WTC11 (cell line): ENCODE measurements around the gene GPAT3. TPM values are rescaled to one million over a fixed set of nuclear protein-coding genes. Genes with fewer than 3 reads are reported as not detected.
A peak's percentile ranks its signal among the peaks of the same experiment; 100 is the strongest.

ENCODE experiments used
- ATAC-seq: fragments of 200-7000 bp; cut with Tn5 transposase; 2 replicates; pipeline ENCODE4 v1.10.0; 2021; ENCODE audit warnings: mild to moderate bottlenecking, moderate library complexity
- CTCF ChIA-PET: fragments of 300-600 bp; sonication (Branson Sonifier 250); formaldehyde crosslinking; loops from one replicate; lab custom pipeline; 2021; ENCODE audit warnings: antibody characterized with exemption; lab: Charles Lee
- POLR2A ChIA-PET: fragments of 350-600 bp; sonication (Branson Sonifier 250); formaldehyde crosslinking; loops from one replicate; lab custom pipeline; 2021; ENCODE audit warnings: antibody characterized with exemption; lab: Charles Lee
- DNase-seq: peaks from one replicate; pipeline ENCODE4 v3.0.0; 2021; ENCODE audit warnings: low spot score
- H3K27ac Mint-ChIP-seq: 2 replicates; pipeline ENCODE4 v1.8.0; 2021; ENCODE audit warnings: mixed read lengths
- H3K27me3 Mint-ChIP-seq: 2 replicates; pipeline ENCODE4 v1.8.0; 2021; ENCODE audit warnings: low read depth, mild to moderate bottlenecking, moderate library complexity, mixed read lengths
- H3K36me3 Mint-ChIP-seq: 2 replicates; pipeline ENCODE4 v1.8.0; 2021; ENCODE audit warnings: mixed read lengths
- H3K4me1 Mint-ChIP-seq: 2 replicates; pipeline ENCODE4 v1.8.0; 2022; ENCODE audit warnings: mixed read lengths
- H3K4me3 Mint-ChIP-seq: 2 replicates; pipeline ENCODE4 v1.8.0; 2021; ENCODE audit warnings: mild to moderate bottlenecking, moderate library complexity, mixed read lengths
- H3K9me3 Mint-ChIP-seq: 2 replicates; pipeline ENCODE4 v1.8.0; 2021; ENCODE audit warnings: mixed read lengths
- AR ChIP-seq: fragments of 250-450 bp; sonication (Bioruptor Pico); IDR thresholded peaks from 2 replicates; pipeline ENCODE4 v1.9.0; 2021; ENCODE audit warnings: mild to moderate bottlenecking
- CTCF ChIP-seq: fragments of 200-600 bp; IDR thresholded peaks from 2 replicates; pipeline ENCODE4 v1.8.0; 2022; ENCODE audit warnings: antibody characterized with exemption
- ESRRA ChIP-seq: sonication (generic); formaldehyde crosslinking; IDR thresholded peaks from 2 replicates; pipeline ENCODE4 v1.8.1; 2022; ENCODE audit warnings: mild to moderate bottlenecking, missing genetic modification reagents, borderline replicate concordance
- HMGXB4 ChIP-seq: sonication (generic); formaldehyde crosslinking; IDR thresholded peaks from 2 replicates; pipeline ENCODE4 v1.8.1; 2023; ENCODE audit warnings: mild to moderate bottlenecking, moderate library complexity, missing genetic modification reagents
- NFATC4 ChIP-seq: fragments of 250-450 bp; sonication (Bioruptor Pico); IDR thresholded peaks from 2 replicates; pipeline ENCODE4 v1.9.0; 2021; ENCODE audit warnings: mild to moderate bottlenecking
- NFE2L1 ChIP-seq: sonication (generic); formaldehyde crosslinking; IDR thresholded peaks from 2 replicates; pipeline ENCODE4 v1.8.1; 2023; ENCODE audit warnings: missing genetic modification reagents
- ZNF232 ChIP-seq: sonication (generic); formaldehyde crosslinking; IDR thresholded peaks from 2 replicates; pipeline ENCODE4 v1.8.0; 2022; ENCODE audit warnings: mild to moderate bottlenecking, missing genetic modification reagents
- ZNF532 ChIP-seq: fragments of 250-450 bp; sonication (Bioruptor Pico); IDR thresholded peaks from 2 replicates; pipeline ENCODE4 v1.9.0; 2021; ENCODE audit warnings: mild to moderate bottlenecking, borderline replicate concordance
- ZSCAN18 ChIP-seq: fragments of 250-450 bp; sonication (Bioruptor Pico); IDR thresholded peaks from 2 replicates; pipeline ENCODE4 v2.1.2; 2022; ENCODE audit warnings: mild to moderate bottlenecking, moderate library complexity
- total RNA-seq: library from RNA; stranded (reverse); gene quantifications from 3 replicates; pipeline ENCODE4 v1.2.3, GENCODE V29; 2021

The GPAT3 gene
- total RNA-seq, 1 experiment from 2014 or later: 1.3 TPM

GRCh38 chr4:83631066-83631465 lies 95.2 kb downstream of the GPAT3 start (continued):
- TF ChIP-seq ZSCAN18 (CRISPR knock-in tag): no peak
- no peak for TF ChIP-seq ZNF232

- TF ChIP-seq NFATC4 (CRISPR knock-in tag): no peak
- no peak for TF ChIP-seq ZSCAN18 (CRISPR knock-in tag)
- no peak for TF ChIP-seq HMGXB4 (CRISPR knock-in tag)
- no peak for TF ChIP-seq AR
- TF ChIP-seq NFE2L1 (CRISPR knock-in tag): no peak
- DNase-seq (no peak), ATAC-seq (no peak)
- Mint-ChIP-seq H3K36me3 (no peaks in the 10 kb centered on the region), H3K4me1 (no peaks in the 10 kb centered on the region), H3K27me3 (no peaks in the 10 kb centered on the region), H3K9me3 (no peaks in the 10 kb centered on the region), H3K4me3 (no peak overlapping the region), H3K27ac (no peak overlapping the region)
- ChIA-PET POLR2A (no interaction called here), CTCF (interaction anchor here (0.7 kb wide), 1 partner anchor 39 kb away, joined by 3 read pairs; no protein-coding TSS in a partner anchor)
Measured at GRCh38 chr4:83636930-83637329, 101.0 kb downstream of the GPAT3 start.

GRCh38 chr4:83639849-83640493 lies 104.1 kb downstream of the GPAT3 start:
- POLR2A ChIA-PET: no interaction called here
- peak; percentile 38 for DNase-seq
- ATAC-seq: peak; percentile 79
- CTCF ChIA-PET: interaction anchor here (2.6 kb wide), 1 partner anchor 131 kb away, joined by 8 read pairs; no protein-coding TSS in a partner anchor
- H3K27me3 Mint-ChIP-seq: no peaks in the 10 kb centered on the region
- H3K36me3 Mint-ChIP-seq: no peaks in the 10 kb centered on the region
- no peak for TF ChIP-seq ESRRA (CRISPR knock-in tag)
- TF ChIP-seq CTCF: peak; percentile 69
- TF ChIP-seq ZNF532 (CRISPR knock-in tag): 0 out of 2 replicates have a peak, but pooled peaks have one; percentile 27
- no peak overlapping the region for H3K27ac Mint-ChIP-seq
- H3K4me3 Mint-ChIP-seq: no peak overlapping the region
- H3K4me1 Mint-ChIP-seq: peaks cover 3% of the 10 kb centered on the region; the same call in 1 of the 2 replicates
- no peaks in the 10 kb centered on the region for H3K9me3 Mint-ChIP-seq
